ENCODE results near the gene ADGRD1.

DNA sequence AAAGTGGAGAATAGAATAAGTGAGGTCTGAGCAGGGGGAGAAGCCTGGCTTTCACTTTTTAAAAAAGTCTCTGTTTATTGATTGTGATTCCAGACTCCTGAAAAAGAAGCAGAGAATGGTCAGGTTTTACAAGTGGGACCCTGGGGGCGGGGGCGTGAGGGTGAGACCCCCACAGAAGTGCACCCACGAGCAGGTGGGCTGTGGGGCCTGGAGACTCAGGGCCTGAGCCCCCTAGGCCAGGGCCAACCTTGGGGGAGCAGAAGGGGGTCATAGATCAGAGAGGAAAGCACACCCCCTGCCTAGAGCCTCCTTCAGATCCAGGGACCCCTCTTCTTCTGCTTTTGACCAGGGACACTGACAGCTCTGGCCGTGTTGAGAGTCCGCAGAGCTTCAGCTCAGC lies 180.3 kb downstream of the ADGRD1 start:
- TF ChIP-seq, protein P1, sequence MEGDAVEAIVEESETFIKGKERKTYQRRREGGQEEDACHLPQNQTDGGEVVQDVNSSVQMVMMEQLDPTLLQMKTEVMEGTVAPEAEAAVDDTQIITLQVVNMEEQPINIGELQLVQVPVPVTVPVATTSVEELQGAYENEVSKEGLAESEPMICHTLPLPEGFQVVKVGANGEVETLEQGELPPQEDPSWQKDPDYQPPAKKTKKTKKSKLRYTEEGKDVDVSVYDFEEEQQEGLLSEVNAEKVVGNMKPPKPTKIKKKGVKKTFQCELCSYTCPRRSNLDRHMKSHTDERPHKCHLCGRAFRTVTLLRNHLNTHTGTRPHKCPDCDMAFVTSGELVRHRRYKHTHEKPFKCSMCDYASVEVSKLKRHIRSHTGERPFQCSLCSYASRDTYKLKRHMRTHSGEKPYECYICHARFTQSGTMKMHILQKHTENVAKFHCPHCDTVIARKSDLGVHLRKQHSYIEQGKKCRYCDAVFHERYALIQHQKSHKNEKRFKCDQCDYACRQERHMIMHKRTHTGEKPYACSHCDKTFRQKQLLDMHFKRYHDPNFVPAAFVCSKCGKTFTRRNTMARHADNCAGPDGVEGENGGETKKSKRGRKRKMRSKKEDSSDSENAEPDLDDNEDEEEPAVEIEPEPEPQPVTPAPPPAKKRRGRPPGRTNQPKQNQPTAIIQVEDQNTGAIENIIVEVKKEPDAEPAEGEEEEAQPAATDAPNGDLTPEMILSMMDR (IDR thresholded peaks at IDR 0.05) = no peak
- TF ChIP-seq POLR2A (IDR thresholded peaks at IDR 0.05; ENCODE audit: low read depth) = no peak
- no peak for TF ChIP-seq EP300 (IDR thresholded peaks at IDR 0.05)
- TF ChIP-seq POLR2AphosphoS5 (IDR thresholded peaks at IDR 0.05) = no peak

All from esophagus muscularis mucosa (tissue), 4 donors.